SH-SY5Y (cell line): ENCODE results near the gene WHRN.

Source experiments
- GATA2 ChIP-seq: IDR thresholded peaks from 2 replicates; pipeline ENCODE4 v1.6.1; 2011; ENCODE audit warnings: mild to moderate bottlenecking, low read depth, low read length
- GATA3 ChIP-seq: IDR thresholded peaks from 2 replicates; pipeline ENCODE4 v1.6.1; 2011; ENCODE audit warnings: low read depth, mild to moderate bottlenecking, low read length, moderate library complexity

DNA sequence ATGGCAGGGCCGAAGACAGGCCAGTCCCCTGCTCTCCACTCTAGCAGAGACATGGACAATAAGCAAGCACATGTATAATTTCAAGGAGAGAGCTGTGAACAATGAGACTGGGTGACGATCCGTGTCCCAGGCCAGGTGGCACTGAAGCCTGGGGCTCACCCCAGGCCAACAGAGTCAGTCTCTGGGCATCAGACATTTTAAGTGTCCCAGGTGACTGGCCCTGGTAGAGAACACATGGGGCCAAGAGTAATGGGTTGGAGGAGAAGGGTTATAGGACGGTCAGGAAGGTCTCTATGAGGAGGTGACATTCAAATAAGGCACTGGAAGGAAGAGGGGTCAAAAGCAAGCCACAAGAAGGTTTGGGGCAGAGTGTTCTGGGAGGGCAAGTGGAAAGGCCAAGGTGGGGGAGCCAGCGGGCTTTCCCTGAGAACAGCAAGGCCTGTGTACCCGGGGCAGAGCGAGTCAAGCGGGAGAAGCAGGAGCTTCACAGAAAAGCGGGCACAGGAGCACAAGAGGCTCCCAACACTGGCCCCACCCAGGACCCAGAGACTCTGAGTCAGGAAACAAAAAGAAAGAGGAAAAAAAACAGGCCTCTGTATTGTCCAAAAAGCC lies 116.4 kb downstream of the WHRN start:
- TF ChIP-seq GATA2: no peak
- TF ChIP-seq GATA3: no peak
